Loucy (cell line): ENCODE results near the gene CACNA1D.

Experiments used
- EZH2phosphoT487 ChIP-seq: fragments of 200-600 bp; IDR thresholded peaks from 2 replicates; pipeline ENCODE4 v1.6.1; 2018; ENCODE audit warnings: antibody characterized with exemption, mild to moderate bottlenecking, moderate library complexity, borderline replicate concordance
- TF ChIP-seq, protein P1 (sequence below): fragments of 200-600 bp; sonication (generic); conservative IDR thresholded peaks from 2 replicates; pipeline ENCODE4 v1.5.1; 2014; ENCODE audit warnings: mild to moderate bottlenecking, antibody characterized with exemption, low read length

DNA sequence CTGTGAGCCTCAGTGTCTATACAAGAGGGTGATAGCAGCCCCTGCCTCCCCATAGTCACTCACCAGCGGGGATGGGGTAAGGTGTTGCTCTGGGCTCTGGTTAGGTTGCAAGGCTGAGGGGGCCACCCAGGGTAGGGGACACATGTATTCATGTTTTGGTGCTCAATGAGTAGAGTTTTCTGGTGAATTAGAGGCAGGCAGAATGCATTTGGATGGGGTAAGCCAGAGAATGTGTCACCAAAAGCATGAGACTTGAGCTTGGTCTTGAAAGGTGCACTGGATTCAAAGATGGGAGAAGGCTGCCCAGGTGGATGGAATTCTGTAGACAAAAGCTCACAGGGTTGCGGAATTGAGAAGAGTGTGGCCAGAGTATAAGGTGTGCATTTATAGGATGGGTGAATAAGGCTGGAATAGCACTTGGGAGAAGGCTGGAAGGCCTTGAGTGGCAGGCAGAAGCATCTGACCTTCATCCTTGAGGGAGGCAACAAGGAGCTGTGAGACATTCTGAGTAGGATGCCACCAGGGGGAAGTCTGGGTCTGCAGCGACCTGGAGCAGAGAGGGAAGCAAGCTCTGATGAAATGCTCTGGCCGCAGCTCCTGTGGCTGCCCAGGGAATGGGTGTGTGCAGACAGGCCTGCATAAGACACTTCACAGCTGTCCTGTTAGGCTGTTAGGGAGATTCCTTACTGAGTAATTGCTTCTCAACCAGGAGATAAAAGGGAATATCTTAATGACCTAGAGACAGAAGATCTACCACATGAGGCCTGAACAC, 202.2 kb downstream of the CACNA1D start:
- TF ChIP-seq, protein P1, sequence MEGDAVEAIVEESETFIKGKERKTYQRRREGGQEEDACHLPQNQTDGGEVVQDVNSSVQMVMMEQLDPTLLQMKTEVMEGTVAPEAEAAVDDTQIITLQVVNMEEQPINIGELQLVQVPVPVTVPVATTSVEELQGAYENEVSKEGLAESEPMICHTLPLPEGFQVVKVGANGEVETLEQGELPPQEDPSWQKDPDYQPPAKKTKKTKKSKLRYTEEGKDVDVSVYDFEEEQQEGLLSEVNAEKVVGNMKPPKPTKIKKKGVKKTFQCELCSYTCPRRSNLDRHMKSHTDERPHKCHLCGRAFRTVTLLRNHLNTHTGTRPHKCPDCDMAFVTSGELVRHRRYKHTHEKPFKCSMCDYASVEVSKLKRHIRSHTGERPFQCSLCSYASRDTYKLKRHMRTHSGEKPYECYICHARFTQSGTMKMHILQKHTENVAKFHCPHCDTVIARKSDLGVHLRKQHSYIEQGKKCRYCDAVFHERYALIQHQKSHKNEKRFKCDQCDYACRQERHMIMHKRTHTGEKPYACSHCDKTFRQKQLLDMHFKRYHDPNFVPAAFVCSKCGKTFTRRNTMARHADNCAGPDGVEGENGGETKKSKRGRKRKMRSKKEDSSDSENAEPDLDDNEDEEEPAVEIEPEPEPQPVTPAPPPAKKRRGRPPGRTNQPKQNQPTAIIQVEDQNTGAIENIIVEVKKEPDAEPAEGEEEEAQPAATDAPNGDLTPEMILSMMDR, result no peak
- no peak for TF ChIP-seq EZH2phosphoT487
